ENCODE data around the gene NMRK1.

DNA sequence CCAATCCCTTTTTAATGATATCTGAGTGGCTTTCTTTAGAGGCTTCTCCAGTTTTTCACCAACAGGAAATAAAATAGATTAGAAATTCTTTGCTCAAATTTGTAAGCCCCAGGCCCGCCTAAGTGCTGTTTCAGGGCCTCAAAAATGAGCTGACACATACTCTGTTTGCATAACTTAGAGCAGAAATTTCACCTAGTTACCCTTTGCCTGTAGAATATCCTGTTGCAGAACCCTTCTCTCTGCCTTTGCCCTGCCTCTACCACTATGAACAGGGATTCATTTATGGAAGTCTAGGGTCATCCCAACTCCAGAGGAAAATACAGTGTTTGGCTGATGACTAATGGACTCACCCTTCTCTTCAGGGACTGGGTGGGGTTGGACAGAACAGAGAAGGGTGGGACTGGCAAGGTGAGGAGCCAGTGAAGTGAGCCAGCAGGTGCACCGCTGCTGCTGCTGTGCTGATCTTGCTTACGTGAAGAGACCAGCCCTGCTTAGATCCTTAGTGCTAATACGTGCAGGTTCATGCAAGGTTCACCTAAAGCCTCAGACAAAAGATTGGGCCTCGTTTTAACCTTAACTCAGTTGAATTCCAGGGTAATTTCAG, 23.2 kb upstream of the NMRK1 start:
- TF ChIP-seq, protein P1, sequence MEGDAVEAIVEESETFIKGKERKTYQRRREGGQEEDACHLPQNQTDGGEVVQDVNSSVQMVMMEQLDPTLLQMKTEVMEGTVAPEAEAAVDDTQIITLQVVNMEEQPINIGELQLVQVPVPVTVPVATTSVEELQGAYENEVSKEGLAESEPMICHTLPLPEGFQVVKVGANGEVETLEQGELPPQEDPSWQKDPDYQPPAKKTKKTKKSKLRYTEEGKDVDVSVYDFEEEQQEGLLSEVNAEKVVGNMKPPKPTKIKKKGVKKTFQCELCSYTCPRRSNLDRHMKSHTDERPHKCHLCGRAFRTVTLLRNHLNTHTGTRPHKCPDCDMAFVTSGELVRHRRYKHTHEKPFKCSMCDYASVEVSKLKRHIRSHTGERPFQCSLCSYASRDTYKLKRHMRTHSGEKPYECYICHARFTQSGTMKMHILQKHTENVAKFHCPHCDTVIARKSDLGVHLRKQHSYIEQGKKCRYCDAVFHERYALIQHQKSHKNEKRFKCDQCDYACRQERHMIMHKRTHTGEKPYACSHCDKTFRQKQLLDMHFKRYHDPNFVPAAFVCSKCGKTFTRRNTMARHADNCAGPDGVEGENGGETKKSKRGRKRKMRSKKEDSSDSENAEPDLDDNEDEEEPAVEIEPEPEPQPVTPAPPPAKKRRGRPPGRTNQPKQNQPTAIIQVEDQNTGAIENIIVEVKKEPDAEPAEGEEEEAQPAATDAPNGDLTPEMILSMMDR (tag by site-specific recombination; IDR thresholded peaks at IDR 0.05) = no peak
- no peak for TF ChIP-seq ZBTB8A (tag by site-specific recombination; IDR thresholded peaks at IDR 0.05)
- TF ChIP-seq, protein P2, sequence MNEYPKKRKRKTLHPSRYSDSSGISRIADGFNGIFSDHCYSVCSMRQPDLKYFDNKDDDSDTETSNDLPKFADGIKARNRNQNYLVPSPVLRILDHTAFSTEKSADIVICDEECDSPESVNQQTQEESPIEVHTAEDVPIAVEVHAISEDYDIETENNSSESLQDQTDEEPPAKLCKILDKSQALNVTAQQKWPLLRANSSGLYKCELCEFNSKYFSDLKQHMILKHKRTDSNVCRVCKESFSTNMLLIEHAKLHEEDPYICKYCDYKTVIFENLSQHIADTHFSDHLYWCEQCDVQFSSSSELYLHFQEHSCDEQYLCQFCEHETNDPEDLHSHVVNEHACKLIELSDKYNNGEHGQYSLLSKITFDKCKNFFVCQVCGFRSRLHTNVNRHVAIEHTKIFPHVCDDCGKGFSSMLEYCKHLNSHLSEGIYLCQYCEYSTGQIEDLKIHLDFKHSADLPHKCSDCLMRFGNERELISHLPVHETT (tag by site-specific recombination; IDR thresholded peaks at IDR 0.05) = no peak
- TF ChIP-seq ZNF274 (IDR thresholded peaks at IDR 0.05; ENCODE audit: low read length) = no peak
- no peak for TF ChIP-seq ZNF274 (tag by site-specific recombination; IDR thresholded peaks at IDR 0.05; ENCODE audit: borderline replicate concordance)
- no peak for TF ChIP-seq ZNF311 (tag by site-specific recombination; IDR thresholded peaks at IDR 0.05; ENCODE audit: borderline replicate concordance)

Data from HEK293 (cell line).